Measurements from ENCODE around the gene ARHGDIG. TPM values are rescaled to one million over a fixed set of nuclear protein-coding genes. Genes with fewer than 3 reads are reported as not detected.

Gene ARHGDIG
- total RNA-seq, 2 experiments from 2014 or later, result not detected

Other genes with a start within 250 kb of the ARHGDIG start
- gene POLR3K, start 227.0 kb upstream of the ARHGDIG start, total RNA-seq, result 10 to 100 TPM; 39.9 to 45.3 TPM
- 10 to 100 TPM; 48.5 to 51.1 TPM for gene SNRNP25, start 226.8 kb upstream of the ARHGDIG start, total RNA-seq
- under 1 TPM in 1 of 2 experiments, not detected in 1; 0.43 TPM for gene RHBDF1, start 208.0 kb upstream of the ARHGDIG start, total RNA-seq
- gene MPG, start 202.4 kb upstream of the ARHGDIG start, total RNA-seq, result 10 to 100 TPM; 53.1 to 58.7 TPM
- 10 to 100 TPM; 36.6 to 42.9 TPM for gene NPRL3, start 141.9 kb upstream of the ARHGDIG start, total RNA-seq
- not detected for gene HBZ, start 127.9 kb upstream of the ARHGDIG start, total RNA-seq
- gene HBM, start 114.6 kb upstream of the ARHGDIG start, total RNA-seq, result not detected
- gene HBA2, start 107.7 kb upstream of the ARHGDIG start, total RNA-seq, result not detected
- gene HBA1, start 103.9 kb upstream of the ARHGDIG start, total RNA-seq, result not detected
- gene HBQ1, start 100.1 kb upstream of the ARHGDIG start, total RNA-seq, result not detected
- gene LUC7L, start 51.1 kb upstream of the ARHGDIG start, total RNA-seq, result 10 to 100 TPM; 57.0 to 60.8 TPM
- 10 to 100 TPM; 15.7 to 18.4 TPM for gene FAM234A, start 45.8 kb upstream of the ARHGDIG start, total RNA-seq
- gene RGS11, start 4.6 kb upstream of the ARHGDIG start, total RNA-seq, result under 1 TPM in 1 of 2 experiments, not detected in 1; 0.14 TPM
- gene PDIA2, start 2.6 kb downstream of the ARHGDIG start, total RNA-seq, result not detected
- gene AXIN1, start 72.1 kb downstream of the ARHGDIG start, total RNA-seq, result 10 to 100 TPM; 18.6 to 20.5 TPM
- gene MRPL28, start 89.9 kb downstream of the ARHGDIG start, total RNA-seq, result 10 to 100 TPM; 76.8 to 77.3 TPM
- 10 to 100 TPM; 30.6 to 31.5 TPM for gene PGAP6, start 101.4 kb downstream of the ARHGDIG start, total RNA-seq
- 10 to 100 TPM; 62.1 to 62.5 TPM for gene NME4, start 116.6 kb downstream of the ARHGDIG start, total RNA-seq
- 1 to 10 TPM; 8.5 to 8.8 TPM for gene DECR2, start 121.3 kb downstream of the ARHGDIG start, total RNA-seq
- 10 to 100 TPM; 14.8 to 18.4 TPM for gene RAB11FIP3, start 145.1 kb downstream of the ARHGDIG start, total RNA-seq
- gene CAPN15, start 247.1 kb downstream of the ARHGDIG start, total RNA-seq, result 10 to 100 TPM; 69.7 to 76.2 TPM

Data from activated CD4-positive, alpha-beta memory T cell treated with anti-CD3 and anti-CD28 coated beads for 36 hours (primary cell).